H9 (cell line): ENCODE data around the gene FNDC7. TPM values are rescaled to one million over a fixed set of nuclear protein-coding genes. Genes with fewer than 3 reads are reported as not detected.
"Not testable (repeated sequence)": the region's sequence is repeated elsewhere in the genome, so short reads cannot be mapped to it uniquely, and the experiment has no call there.

Experiments
- DNase-seq: peaks from one replicate; pipeline ENCODE4 v3.0.0-alpha.2; 2017
- H2AFZ ChIP-seq: one replicate; pipeline ENCODE4 v1.6.1; 2013; ENCODE audit warnings: mild to moderate bottlenecking, low read length, control low read depth, moderate library complexity
- H2AK5ac ChIP-seq: 2 replicates; pipeline ENCODE4 v1.6.1; 2013; ENCODE audit warnings: low read length, control low read depth, mixed read lengths; ENCODE audit not compliant: insufficient read length
- H2BK120ac ChIP-seq: one replicate; pipeline ENCODE4 v1.6.1; 2013; ENCODE audit warnings: low read depth, mild to moderate bottlenecking, low read length, control low read depth, inconsistent platforms; ENCODE audit not compliant: poor library complexity, severe bottlenecking
- H2BK12ac ChIP-seq: 2 replicates; pipeline ENCODE4 v1.6.1; 2013; ENCODE audit warnings: low read length, control low read depth, mixed read lengths, low read depth; ENCODE audit not compliant: insufficient read length
- H2BK15ac ChIP-seq: 2 replicates; pipeline ENCODE4 v1.6.1; 2013; ENCODE audit warnings: low read depth, low read length, control low read depth
- H2BK20ac ChIP-seq: one replicate; pipeline ENCODE4 v1.6.1; 2013; ENCODE audit warnings: low read depth, mild to moderate bottlenecking, low read length, control low read depth, inconsistent platforms; ENCODE audit not compliant: poor library complexity, severe bottlenecking
- H2BK5ac ChIP-seq: 2 replicates; pipeline ENCODE4 v1.6.1; 2013; ENCODE audit warnings: low read length, control low read depth, mixed read lengths; ENCODE audit not compliant: insufficient read length
- H3K14ac ChIP-seq: 2 replicates; pipeline ENCODE4 v1.6.1; 2013; ENCODE audit warnings: low read length, control low read depth; ENCODE audit not compliant: insufficient read depth
- H3K18ac ChIP-seq: 2 replicates; pipeline ENCODE4 v1.6.1; 2013; ENCODE audit warnings: low read depth, mild to moderate bottlenecking, mixed read lengths, low read length, control low read depth; ENCODE audit not compliant: insufficient read length
- H3K23ac ChIP-seq: 2 replicates; pipeline ENCODE4 v1.6.1; 2013; ENCODE audit warnings: low read length, control low read depth, mixed read lengths, low read depth; ENCODE audit not compliant: insufficient read length
- H3K23me2 ChIP-seq: 2 replicates; pipeline ENCODE4 v1.6.1; 2013; ENCODE audit warnings: low read depth, mild to moderate bottlenecking, mixed read lengths, low read length, control low read depth; ENCODE audit not compliant: insufficient read length, poor library complexity, severe bottlenecking
- H3K27ac ChIP-seq: 2 replicates; pipeline ENCODE4 v1.5.1; 2013; ENCODE audit warnings: low read length, control low read depth, mixed read lengths, low read depth; ENCODE audit not compliant: insufficient read length
- H3K27me3 ChIP-seq: 2 replicates; pipeline ENCODE4 v1.6.1; 2013; ENCODE audit warnings: low read length, control low read depth, inconsistent platforms; ENCODE audit not compliant: insufficient read depth
- H3K4ac ChIP-seq: 2 replicates; pipeline ENCODE4 v1.6.1; 2013; ENCODE audit warnings: low read depth, mild to moderate bottlenecking, control low read depth, inconsistent platforms, low read length, moderate library complexity
- H3K4me1 ChIP-seq: 2 replicates; pipeline ENCODE4 v1.6.1; 2013; ENCODE audit warnings: low read length, control low read depth, inconsistent platforms; ENCODE audit not compliant: insufficient read depth
- H3K4me2 ChIP-seq: 2 replicates; pipeline ENCODE4 v1.6.1; 2013; ENCODE audit warnings: low read length, control low read depth, mixed read lengths; ENCODE audit not compliant: insufficient read length, insufficient read depth
- H3K56ac ChIP-seq: 2 replicates; pipeline ENCODE4 v1.6.1; 2013; ENCODE audit warnings: low read depth, mild to moderate bottlenecking, mixed read lengths, low read length, control low read depth; ENCODE audit not compliant: insufficient read length
- H3K79me1 ChIP-seq: 2 replicates; pipeline ENCODE4 v1.6.1; 2013; ENCODE audit warnings: low read depth, mild to moderate bottlenecking, moderate library complexity, low read length, control low read depth, inconsistent platforms; ENCODE audit not compliant: insufficient read depth, poor library complexity, severe bottlenecking
- H3K79me2 ChIP-seq: 2 replicates; pipeline ENCODE4 v1.6.1; 2013; ENCODE audit warnings: low read length, control low read depth, inconsistent platforms; ENCODE audit not compliant: insufficient read depth
- H3K9ac ChIP-seq: 2 replicates; pipeline ENCODE4 v1.6.1; 2013; ENCODE audit warnings: low read length, control low read depth, mixed read lengths; ENCODE audit not compliant: insufficient read length; ENCODE audit errors: extremely low read depth
- H3K9me3 ChIP-seq: one replicate; pipeline ENCODE4 v1.6.1; 2013; ENCODE audit warnings: low read depth, low read length, inconsistent platforms; ENCODE audit not compliant: control insufficient read depth
- H3T11ph ChIP-seq: one replicate; pipeline ENCODE4 v1.6.1; 2013; ENCODE audit warnings: mild to moderate bottlenecking, low read length, control low read depth, inconsistent platforms
- H4K20me1 ChIP-seq: one replicate; pipeline ENCODE4 v1.6.1; 2013; ENCODE audit not compliant: control insufficient read depth, insufficient read length, insufficient read depth
- H4K5ac ChIP-seq: 2 replicates; pipeline ENCODE4 v1.6.1; 2013; ENCODE audit warnings: low read depth, mild to moderate bottlenecking, mixed read lengths, low read length, control low read depth; ENCODE audit not compliant: insufficient read length
- H4K8ac ChIP-seq: replicated peaks from 2 replicates; pipeline ENCODE4 v1.6.1; 2013; ENCODE audit warnings: low read length, control low read depth, mixed read lengths, low read depth; ENCODE audit not compliant: insufficient read length
- H4K91ac ChIP-seq: 2 replicates; pipeline ENCODE4 v1.6.1; 2013; ENCODE audit warnings: low read depth, mild to moderate bottlenecking, moderate library complexity, mixed read lengths, low read length, control low read depth; ENCODE audit not compliant: insufficient read length
- H3K27ac Mint-ChIP-seq, 3 experiments: 2 replicates in 2 of 3; 3 replicates in 1 of 3; pipeline ENCODE4 v1.8.0; 2020 to 2021; ENCODE audit warnings: mixed read lengths in 3 of 3, mild to moderate bottlenecking in 1 of 3, moderate library complexity in 1 of 3
- H3K27me3 Mint-ChIP-seq: 2 replicates; pipeline ENCODE4 v1.8.0; 2021; ENCODE audit warnings: low read depth, mild to moderate bottlenecking, moderate library complexity, mixed read lengths
- H3K36me3 Mint-ChIP-seq, 3 experiments: 2 replicates in 2 of 3; 3 replicates in 1 of 3; pipeline ENCODE4 v1.8.0; 2020 to 2021; ENCODE audit warnings: low read depth in 3 of 3, mixed read lengths in 3 of 3; ENCODE audit not compliant: insufficient read depth in 1 of 3
- H3K4me1 Mint-ChIP-seq, 2 experiments: 2 replicates each; pipeline ENCODE4 v1.8.0; 2020; ENCODE audit warnings: mixed read lengths in 2 of 2
- H3K4me3 Mint-ChIP-seq, 2 experiments: 2 replicates in 1 of 2; 3 replicates in 1 of 2; pipeline ENCODE4 v1.8.0; 2020 to 2021; ENCODE audit warnings: mild to moderate bottlenecking in 2 of 2, mixed read lengths in 2 of 2, moderate library complexity in 1 of 2
- H3K9me3 Mint-ChIP-seq, 2 experiments: 2 replicates in 1 of 2; 3 replicates in 1 of 2; pipeline ENCODE4 v1.8.0; 2020; ENCODE audit warnings: mild to moderate bottlenecking in 2 of 2, mixed read lengths in 2 of 2, moderate library complexity in 1 of 2
- CTCF ChIP-seq: fragments of 200-600 bp; sonication (generic); conservative IDR thresholded peaks from 3 replicates; pipeline ENCODE4 v1.8.0; 2021; ENCODE audit warnings: antibody characterized with exemption, mild to moderate bottlenecking
- WGBS: extraction: QIAGEN DNeasy Blood & Tissue Kit; methylation state at CpG from one replicate; pipeline ENCODE4 v1.1.7; 2013; ENCODE audit warnings: missing lambda C conversion rate, low lambda C conversion rate, mixed read lengths; ENCODE audit not compliant: insufficient read length; ENCODE audit errors: extremely low coverage; 5-methylcytosine and 5-hydroxymethylcytosine counted together
- total RNA-seq: library from RNA; stranded (reverse); gene quantifications from 2 replicates; pipeline ENCODE4 v1.2.1, GENCODE V29; 2021

The FNDC7 gene
- total RNA-seq, 1 experiment from 2014 or later, result 0.13 TPM

GRCh38 chr1:108780937-108781574, 68.3 kb downstream of the FNDC7 start:
- Histone ChIP-seq H2BK20ac (no peak overlapping the region), H4K20me1 (no peaks in the 10 kb centered on the region), H3K4ac (no peak overlapping the region), H4K91ac (no peak overlapping the region), H2BK120ac (no peak overlapping the region), H3K4me2 (no peak overlapping the region), H3K14ac (no peak overlapping the region), H3K9ac (no peak overlapping the region), H2BK5ac (no peak overlapping the region), H3K79me1 (no peaks in the 10 kb centered on the region), H3K56ac (no peak overlapping the region), H3K23ac (no peak overlapping the region), H2AK5ac (no peak overlapping the region), H3K79me2 (no peaks in the 10 kb centered on the region), H3K23me2 (no peaks in the 10 kb centered on the region), H4K5ac (no peak overlapping the region), H3K4me1 (no peaks in the 10 kb centered on the region), H3K18ac (no peak overlapping the region), H4K8ac (no peak overlapping the region), H2BK12ac (no peak overlapping the region), H3T11ph (no peak overlapping the region), H3K9me3 (peaks cover 19% of the 10 kb centered on the region), H3K27ac (no peak overlapping the region), H2AFZ (no peak overlapping the region), H3K27me3 (no peaks in the 10 kb centered on the region), H2BK15ac (no peak overlapping the region)
- Mint-ChIP-seq H3K36me3 (peaks cover 47 to 66% (median 57%) of the 10 kb centered on the region in 3 experiments), H3K27ac (no peak overlapping the region), H3K27me3 (no peaks in the 10 kb centered on the region; the same call in none of the 2 replicates), H3K4me1 (peaks cover 0 to 4% of the 10 kb centered on the region in 2 experiments; a peak in 3 of 4 replicates), H3K9me3 (peaks cover 29 to 30% of the 10 kb centered on the region in 2 experiments), H3K4me3 (no peak overlapping the region)
- WGBS, result 100% methylated on average over 1 of the region's 3 CpGs
- no peak for TF ChIP-seq CTCF
- no peak for DNase-seq

- H3K27ac ChIP-seq, H2BK5ac ChIP-seq, H3K79me2 ChIP-seq, H3K4ac ChIP-seq, H2BK120ac ChIP-seq, H3K14ac ChIP-seq, H3K4me2 ChIP-seq, H3K23me2 ChIP-seq, H3K4me1 Mint-ChIP-seq, H4K91ac ChIP-seq, H2BK20ac ChIP-seq, H3K9ac ChIP-seq, H2BK15ac ChIP-seq, H2BK12ac ChIP-seq, H3K27ac Mint-ChIP-seq, H3K27me3 ChIP-seq, H4K20me1 ChIP-seq, H3K23ac ChIP-seq, DNase-seq, H4K8ac ChIP-seq, H3K18ac ChIP-seq, H3K79me1 ChIP-seq, H3K4me3 Mint-ChIP-seq, H4K5ac ChIP-seq, H3K56ac ChIP-seq, H2AK5ac ChIP-seq, H2AFZ ChIP-seq, H3T11ph ChIP-seq, H3K27me3 Mint-ChIP-seq, H3K4me1 ChIP-seq: not testable (repeated sequence)
- H3K9me3 Mint-ChIP-seq, result peaks cover 33 to 34% of the 10 kb centered on the region in 2 experiments
- WGBS, result no CpG with 5 or more reads among the region's 1 CpG
- peaks cover 52 to 71% (median 62%) of the 10 kb centered on the region in 3 experiments for H3K36me3 Mint-ChIP-seq
- H3K9me3 ChIP-seq, result peaks cover 19% of the 10 kb centered on the region
These were observed 68.9 kb downstream of the FNDC7 start for GRCh38 chr1:108781575-108781944.
